Colon (tissue), 2 donors: ENCODE results near the gene TCF7.

Experiments
- FAIRE-seq: peaks from 2 replicates; lab custom pipeline; 2012; peaks lifted over from hg19 to GRCh38; lab: Jason Lieb, UNC
- donor health status: control.
- donor health status: control.

The TCF7 gene

GRCh38 chr5:134113902-134114875 lies at the start of gene TCF7:
TCF7 (plus strand) TSS chr5:134114681; CDS start chr5:134114907, 226 bp downstream.
- FAIRE-seq: no peak

GRCh38 chr5:134069553-134069952 lies 44.9 kb upstream of the TCF7 start:
- FAIRE-seq: no peak

DNA sequence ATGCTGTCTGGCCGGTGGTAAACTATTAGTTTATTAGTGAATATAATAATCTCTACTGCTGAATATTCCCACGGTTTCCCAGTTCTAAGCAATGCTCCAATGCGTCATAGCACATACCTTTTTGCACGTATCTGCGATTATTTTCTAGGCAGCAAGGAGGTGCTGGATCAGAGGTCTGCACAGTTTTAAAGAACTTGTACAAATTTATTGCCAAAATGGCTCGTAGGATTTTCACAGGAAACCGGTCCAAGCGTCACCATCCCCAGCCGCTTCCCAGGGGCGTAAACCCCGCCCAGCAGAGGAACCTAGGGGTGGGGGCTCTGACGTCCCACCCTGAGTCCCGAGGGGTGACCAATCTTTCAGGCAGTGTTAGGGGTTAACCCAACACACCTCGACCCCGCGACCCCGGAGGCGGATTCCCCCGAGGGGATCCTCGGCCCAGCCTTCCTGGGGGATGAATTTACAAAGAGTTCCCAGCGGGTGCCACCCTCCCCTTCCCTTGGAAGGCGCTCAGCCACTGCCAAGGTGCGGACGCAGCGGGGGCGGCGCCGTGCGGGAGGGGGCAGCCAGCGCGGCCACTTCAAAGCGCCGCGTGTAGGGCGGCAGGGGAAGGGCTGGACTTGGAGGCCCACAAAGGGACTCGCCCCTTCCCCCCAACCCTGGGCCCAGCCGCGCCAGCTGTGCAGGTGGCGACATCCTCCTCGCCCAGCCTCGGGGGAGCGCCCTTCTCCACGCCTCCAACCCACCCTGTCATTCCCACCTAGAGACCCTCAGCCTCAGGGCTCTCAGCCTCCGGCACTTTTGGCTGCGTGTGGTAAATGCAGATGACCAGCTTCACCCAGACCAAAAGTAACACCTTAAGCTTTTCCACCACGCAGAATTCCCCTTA lies 43.5 kb upstream of the TCF7 start:
- FAIRE-seq: no peak

- no peak for FAIRE-seq
Measured at GRCh38 chr5:134071614-134072207, 42.8 kb upstream of the TCF7 start.

GRCh38 chr5:134072471-134073210 lies 41.8 kb upstream of the TCF7 start:
- no peak for FAIRE-seq

DNA sequence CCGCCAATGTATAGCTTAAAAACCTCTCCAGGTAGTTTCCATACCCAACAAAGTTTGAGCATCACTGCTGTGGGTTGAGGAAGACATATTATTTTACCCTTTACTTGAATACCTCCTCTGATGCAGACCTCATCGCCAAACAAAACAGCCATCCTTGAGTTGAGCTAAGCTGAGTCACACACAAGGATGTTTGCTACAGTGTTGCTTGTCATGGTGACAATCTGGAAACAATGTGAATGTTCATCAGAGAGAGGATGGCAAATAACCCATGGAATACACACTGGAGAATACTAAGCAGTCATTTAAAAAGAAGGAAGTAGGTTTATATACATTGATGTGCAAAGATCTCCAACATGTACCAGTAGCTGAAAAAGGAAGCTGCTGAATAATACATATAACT lies 41.1 kb upstream of the TCF7 start:
- FAIRE-seq: no peak

- no peak for FAIRE-seq
Measured at GRCh38 chr5:134075102-134075501, 39.4 kb upstream of the TCF7 start.

- FAIRE-seq: no peak
Measured at GRCh38 chr5:134077926-134078580, 36.4 kb upstream of the TCF7 start.

DNA sequence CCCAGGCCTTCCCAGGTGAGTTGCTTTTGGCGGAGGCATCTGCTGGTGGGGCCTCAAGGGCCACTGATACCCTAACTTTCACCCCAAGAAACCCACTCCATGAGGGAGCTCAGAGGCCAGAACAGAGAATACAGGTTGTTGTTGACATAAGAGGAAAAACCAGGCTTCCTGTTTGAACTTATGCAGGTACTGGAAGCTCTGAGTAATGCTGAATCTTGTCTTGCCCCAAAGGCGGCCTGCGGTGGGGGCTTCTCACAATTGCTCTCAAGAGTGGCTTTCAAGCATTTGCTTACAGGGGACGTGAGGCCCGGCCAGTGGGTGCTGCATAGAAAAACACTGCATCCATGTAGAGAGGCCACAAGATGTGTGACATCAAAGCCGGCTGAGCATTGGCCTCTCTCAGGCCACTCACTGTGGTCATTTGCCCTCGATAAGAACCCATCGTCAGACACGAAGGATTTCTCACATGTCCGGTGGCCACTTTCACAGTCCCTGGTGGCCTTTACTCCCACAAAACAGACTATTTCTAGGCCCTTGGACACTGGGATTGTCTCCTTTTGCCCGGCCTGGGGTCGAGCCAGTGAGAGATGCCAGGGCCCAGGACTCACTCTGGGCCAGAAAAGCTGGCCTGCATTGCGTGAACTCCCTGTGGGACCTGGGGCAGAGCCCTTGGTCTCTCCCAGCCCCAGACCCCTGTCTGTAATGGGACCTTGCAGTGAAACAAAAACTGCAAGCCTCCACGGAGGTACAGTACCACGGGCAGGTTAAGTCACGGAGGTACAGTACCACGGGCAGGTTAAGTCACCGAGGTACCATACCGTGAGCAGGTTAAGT lies 34.5 kb upstream of the TCF7 start:
- FAIRE-seq: no peak

GRCh38 chr5:134082264-134082992 lies 32.1 kb upstream of the TCF7 start:
- no peak for FAIRE-seq

GRCh38 chr5:134083517-134083916 lies 31.0 kb upstream of the TCF7 start:
- no peak for FAIRE-seq

- no peak for FAIRE-seq
Measured at GRCh38 chr5:134084022-134084565, 30.4 kb upstream of the TCF7 start.

GRCh38 chr5:134084570-134084969 lies 29.9 kb upstream of the TCF7 start:
- FAIRE-seq: no peak

DNA sequence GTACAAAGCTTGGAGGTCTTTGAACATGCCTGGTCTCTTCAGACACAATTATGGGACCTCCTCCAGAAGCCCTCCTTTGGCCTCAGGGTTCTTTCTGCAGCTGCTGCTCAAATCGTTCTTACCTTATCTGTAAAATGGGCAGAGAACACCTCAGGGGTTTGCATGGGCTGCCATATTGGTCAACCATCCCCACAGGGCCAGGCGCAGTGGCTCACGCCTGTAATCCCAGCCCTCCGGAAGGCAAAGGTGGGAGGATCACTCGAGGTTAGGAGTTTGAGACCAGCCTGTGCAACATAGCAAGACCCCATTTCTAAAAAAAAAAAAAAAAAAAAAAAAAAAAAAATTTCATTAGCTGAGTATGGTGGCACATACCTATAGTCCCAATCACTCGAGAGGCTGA lies 29.1 kb upstream of the TCF7 start:
- no peak for FAIRE-seq

- FAIRE-seq: no peak
Measured at GRCh38 chr5:134086225-134086942, 28.1 kb upstream of the TCF7 start.

- FAIRE-seq: no peak
Measured at GRCh38 chr5:134086943-134087305, 27.6 kb upstream of the TCF7 start.

GRCh38 chr5:134088291-134088690 lies 26.2 kb upstream of the TCF7 start:
- no peak for FAIRE-seq

DNA sequence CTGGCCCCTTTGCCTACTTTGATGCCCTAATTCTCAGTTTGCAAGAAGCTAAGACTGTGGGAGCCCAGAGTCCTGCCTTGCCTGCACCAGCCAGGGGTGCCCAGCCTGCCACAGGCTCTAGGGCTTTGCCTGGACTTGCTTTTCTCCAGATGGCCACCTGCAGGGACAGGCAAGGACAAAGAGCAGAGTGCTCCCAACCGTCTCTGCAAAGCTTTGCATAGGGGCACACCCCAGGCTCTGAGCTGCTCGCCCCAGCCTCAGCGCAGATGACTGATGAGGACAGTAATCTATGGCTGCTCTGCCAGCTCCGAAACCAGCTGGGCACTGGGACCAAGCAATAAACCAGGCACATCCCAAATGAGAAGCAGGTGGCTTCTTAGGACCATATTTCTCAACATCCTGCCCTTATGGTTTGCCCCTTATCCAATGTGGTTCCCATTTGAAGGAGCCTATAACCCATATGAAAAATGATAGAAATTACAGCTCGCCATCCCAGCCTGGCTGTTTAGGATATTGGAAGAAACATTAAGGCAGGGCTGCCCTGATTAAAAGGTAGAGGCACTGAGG lies 25.4 kb upstream of the TCF7 start:
- no peak for FAIRE-seq
